HG02938 (cell line): ENCODE data around the gene LGALS14.
"Not testable (repeated sequence)": the region's sequence is repeated elsewhere in the genome, so short reads cannot be mapped to it uniquely, and the experiment has no call there.

ENCODE experiments used
- ATAC-seq: cut with Tn5 transposase; IDR thresholded peaks from one replicate; pipeline ENCODE4 v1.9.1; 2021; ENCODE audit warnings: mild to moderate bottlenecking, moderate library complexity; ENCODE audit not compliant: unreplicated experiment

The LGALS14 gene

GRCh38 chr19:39692822-39693221, 11.5 kb upstream of the LGALS14 start:
- ATAC-seq, result no peak

DNA sequence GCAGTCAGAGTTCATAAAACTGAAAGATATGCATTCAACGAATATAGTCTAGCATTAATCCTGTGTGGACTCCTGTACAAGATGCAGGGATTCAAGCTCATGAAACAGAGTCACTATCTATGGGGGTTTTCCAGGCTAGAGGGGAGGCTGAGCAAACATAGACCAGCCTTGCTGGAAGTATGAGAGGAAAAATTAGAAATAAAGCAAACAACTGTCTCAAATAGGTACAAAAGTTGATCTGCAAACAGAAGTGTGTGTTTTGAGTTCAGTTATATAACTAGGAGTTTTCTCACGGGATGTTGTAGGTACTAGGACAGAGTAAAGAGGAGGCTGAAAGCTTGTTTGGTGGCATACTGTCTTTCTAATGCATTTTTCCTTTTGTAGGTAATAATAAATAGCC, 8.5 kb upstream of the LGALS14 start:
- ATAC-seq, result no peak

DNA sequence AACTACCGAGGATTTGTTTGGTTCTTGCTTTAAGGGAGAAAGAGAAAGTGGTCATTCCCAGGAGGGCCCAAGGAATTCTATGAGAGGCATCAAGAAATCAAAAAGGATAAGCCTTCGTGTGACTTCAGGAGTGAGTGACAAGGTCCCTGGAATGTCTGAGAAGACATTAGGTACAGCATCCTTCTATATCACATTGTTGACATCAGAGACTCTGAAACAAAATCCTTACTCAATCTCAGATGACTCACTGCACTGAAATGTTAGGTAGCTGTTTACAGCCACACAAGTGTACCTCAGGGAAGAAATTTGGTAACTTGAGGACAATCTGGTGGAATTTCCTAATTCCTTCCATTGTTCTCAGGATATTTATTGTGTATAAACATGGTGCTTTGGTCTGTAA, 7.9 kb upstream of the LGALS14 start:
- ATAC-seq, result no peak

- ATAC-seq, result no peak
These were observed 5.7 kb upstream of the LGALS14 start for GRCh38 chr19:39698535-39698934.

DNA sequence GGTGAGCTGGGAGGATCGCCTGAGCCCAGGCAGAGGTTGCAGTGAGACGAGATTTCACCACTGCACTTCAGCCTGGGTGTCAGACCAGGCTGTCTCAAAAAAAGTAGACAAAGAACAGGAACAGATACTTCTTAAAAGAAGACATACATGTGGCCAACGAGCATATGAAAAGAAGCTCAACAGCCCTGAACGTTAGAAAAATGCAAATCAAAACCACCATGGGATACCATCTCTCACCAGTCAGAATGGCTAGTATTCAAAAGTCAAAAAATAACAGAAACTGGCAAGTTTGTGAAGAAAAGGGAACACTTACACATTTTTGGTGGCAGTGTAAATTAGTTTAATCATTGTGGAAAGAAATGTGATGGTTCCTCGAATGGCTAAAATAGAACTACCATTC, 3.0 kb upstream of the LGALS14 start:
- peak; percentile 62 for ATAC-seq

DNA sequence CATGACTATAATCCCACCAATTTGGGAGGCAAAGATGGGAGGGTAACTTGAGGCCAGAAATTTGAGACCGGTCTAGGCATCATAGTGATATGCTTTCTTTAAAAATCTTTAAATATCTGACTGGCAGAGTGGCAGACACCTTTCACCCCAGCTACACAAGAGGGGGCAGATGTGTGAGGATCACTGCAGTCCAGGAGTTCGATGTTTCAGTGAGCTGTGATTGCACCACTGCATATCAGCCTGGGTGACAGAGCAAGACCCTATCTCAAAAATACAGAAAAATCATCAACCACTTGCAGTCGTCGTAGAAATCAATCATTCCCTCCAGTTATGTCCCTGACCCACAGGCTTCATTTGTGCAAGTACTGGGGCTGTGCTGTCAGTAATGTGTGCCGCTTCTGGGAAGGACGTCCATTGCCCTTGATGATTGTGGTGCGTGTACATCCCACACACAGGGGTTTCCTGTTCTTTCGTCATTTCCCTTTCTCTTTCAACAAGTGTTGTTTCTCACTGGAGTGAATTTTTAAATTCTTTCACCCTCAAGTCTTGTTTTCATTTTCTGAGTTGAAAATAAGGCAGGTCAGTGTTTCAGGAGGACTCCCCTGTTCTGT, 1.4 kb downstream of the LGALS14 start:
- ATAC-seq, result no peak

DNA sequence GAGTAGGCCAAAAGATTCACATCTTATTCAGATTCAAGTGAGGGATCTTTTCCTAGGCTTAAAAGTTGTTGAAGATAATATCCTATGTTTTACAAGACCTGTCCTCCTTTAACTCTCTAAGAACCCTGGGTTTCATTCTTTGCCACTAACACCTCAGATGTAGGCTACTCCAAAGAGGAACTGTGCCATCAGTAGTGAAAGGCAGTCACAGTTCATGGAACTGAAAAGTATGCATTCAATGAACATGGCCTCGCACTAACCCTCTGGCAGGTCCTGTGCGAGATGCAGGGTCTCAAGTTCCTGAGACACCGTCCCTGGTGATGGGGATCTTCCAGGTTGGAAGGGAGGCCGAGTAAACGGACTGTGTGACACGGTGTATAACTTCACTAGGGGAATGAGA, 4.3 kb downstream of the LGALS14 start:
- ATAC-seq, result no peak

DNA sequence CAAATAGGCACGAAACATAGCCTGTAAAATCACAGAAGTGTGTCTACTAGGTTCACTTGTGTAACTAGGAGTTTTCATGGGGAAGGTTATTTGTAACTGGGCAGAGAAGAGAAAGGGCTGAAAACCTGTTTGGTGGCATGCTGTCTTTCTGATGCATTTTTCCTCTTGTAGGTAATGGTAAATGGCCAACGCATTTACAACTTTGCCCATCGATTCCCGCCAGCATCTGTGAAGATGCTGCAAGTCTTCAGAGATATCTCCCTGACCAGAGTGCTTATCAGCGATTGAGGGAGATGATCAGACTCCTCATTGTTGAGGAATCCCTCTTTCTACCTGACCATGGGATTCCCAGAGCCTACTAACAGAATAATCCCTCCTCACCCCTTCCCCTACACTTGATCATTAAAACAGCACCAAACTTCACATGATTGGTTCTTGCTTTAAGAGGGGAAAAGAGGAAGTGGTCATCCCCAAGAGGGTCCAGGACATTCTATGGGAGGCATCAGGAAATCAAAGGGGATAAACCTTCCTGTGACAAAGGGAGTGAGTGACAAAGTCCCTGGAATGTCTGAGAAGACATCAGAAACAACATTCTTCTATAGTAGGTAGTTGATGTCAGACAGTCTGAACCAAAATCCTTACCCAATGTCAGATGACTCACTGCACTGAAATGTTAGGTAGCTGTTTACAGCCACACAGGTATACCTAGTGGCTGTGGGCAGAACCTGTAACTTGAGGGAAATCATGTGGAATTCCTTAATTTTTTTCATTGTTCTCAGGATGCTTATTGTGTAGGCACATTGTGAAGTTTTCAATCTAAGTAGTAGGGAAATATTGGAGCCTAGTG, 5.0 kb downstream of the LGALS14 start:
- ATAC-seq, result no peak

- no peak for ATAC-seq
These were observed 6.1 kb downstream of the LGALS14 start for GRCh38 chr19:39710333-39710890.

DNA sequence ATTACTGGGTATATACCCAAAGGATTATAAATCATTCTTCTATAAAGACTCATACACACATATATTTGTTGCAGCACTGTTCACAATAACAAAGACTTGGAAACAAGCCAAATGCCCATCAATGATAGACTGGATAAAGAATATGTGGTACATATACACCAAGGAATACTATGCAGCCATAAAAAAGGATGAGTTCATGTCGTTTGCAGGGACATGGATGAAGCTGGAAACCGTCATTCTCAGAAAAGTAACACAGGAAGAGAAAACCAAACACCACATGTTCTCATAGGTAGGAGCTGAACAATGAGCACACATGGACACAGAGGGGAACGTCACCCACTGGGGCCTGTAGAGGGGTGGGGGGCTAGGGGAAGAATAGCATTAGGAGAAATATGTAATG, 15.9 kb downstream of the LGALS14 start:
- ATAC-seq, result not testable (repeated sequence)

DNA sequence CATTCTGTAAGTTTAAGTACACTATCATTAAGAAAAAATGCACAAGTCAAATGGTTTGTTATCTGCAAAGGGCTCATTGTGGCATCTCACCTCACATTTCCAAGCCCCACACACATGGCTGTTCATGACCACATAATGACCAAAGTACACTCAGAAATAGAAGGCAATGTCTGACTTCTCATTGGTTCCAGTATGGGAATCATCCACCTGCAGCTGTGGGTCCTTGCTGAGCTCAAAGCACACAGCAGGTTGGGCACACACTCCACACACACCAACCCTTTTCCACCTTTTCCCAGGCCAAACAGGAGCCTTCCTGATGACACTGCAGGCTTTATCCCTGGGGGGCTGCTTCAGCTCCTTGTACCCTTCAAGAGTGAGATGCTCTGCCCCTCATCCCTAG, 21.7 kb downstream of the LGALS14 start:
- no peak for ATAC-seq

- ATAC-seq, result no peak
These were observed 23.0 kb downstream of the LGALS14 start for GRCh38 chr19:39727070-39727800.

- ATAC-seq, result no peak
These were observed 23.8 kb downstream of the LGALS14 start for GRCh38 chr19:39728040-39728439.

GRCh38 chr19:39729594-39729993, 25.3 kb downstream of the LGALS14 start:
- ATAC-seq, result no peak

DNA sequence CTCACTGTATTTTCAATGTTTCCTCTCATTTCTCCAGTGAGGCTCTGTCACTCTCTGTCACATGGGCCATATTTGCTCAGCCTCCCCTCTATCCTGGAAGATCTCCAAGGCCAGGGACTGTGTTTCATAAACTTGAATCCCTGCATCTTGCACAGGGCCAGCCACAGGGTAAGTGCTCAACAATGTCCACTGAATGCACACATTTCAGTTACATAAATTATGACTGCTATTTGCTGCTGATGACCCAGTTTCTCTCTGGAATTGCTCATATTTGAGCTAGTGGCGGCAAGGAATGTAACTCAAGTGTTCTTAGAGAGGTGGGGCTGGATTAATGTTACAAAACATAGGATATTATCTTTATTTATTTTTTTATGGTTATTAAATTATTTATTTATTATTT, 27.4 kb downstream of the LGALS14 start:
- no peak for ATAC-seq

DNA sequence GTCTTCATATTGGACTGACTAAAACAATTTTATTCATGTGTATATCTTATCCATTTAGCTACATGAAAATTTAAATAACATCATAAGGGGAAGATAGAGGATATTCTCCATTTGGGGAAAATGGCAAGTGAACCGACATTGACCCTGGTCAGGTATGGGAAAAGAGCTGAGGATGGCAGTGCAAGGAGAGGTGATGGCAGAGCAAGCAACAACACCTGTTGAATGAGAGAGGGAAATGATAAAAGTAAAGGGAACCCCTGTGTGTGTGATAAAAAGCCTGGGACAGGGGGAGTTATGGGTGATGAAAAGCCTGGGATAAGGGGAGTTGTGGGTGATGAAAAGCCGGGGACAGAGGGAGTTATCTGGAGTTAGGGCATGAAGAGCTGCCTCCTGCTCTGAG, 29.6 kb downstream of the LGALS14 start:
- ATAC-seq, result no peak

- no peak for ATAC-seq
These were observed 31.4 kb downstream of the LGALS14 start for GRCh38 chr19:39735688-39736087.

- no peak for ATAC-seq
These were observed 31.8 kb downstream of the LGALS14 start for GRCh38 chr19:39736088-39736487.

DNA sequence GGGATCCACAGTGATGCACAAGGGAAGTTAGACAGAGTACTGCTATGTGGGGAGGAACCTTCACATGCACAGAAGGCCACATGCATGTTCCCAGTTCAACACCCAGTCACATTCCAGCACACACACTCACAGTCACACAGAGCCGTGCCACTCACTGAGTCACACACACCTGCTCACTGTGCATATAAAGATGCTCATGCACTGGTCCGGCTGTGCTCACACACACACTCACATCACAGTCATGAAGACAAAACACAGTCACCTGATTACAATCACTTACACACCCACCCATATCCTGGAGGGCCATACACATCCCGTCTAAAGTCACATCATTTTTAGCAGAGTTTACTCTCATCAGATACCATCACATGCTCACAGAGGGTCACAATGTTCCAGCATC, 33.1 kb downstream of the LGALS14 start:
- no peak for ATAC-seq

DNA sequence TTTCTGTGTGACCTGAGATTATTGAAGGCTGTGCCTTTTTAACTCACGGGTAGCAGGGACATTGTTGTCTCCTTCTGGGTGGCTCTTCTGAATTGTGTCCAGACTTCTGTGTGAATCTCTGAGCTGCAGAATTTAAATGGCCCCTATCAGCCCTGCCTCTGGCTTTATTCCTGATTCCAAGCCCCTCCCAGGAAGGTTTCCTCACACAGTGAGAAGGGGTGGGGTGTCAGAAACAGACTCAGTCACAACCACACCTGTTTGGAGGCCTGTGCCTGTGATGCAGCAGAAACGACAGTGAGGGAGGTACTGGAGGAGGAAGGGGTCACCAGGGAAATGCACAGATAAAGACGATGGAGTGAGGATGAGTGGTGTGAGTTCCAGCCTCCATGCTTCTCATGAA, 33.6 kb downstream of the LGALS14 start, which contains the start of gene CLC:
CLC (minus strand) TSS at position 139 of the 400 bp plus-strand sequence; CDS start at position 62, 77 bp downstream.
- no peak for ATAC-seq

GRCh38 chr19:39738814-39739213, 34.5 kb downstream of the LGALS14 start:
- ATAC-seq, result no peak
